Astrocyte of the hippocampus (primary cell): Measurements from ENCODE around the gene PLAGL2.
"Not testable (repeated sequence)": the region's sequence is repeated elsewhere in the genome, so short reads cannot be mapped to it uniquely, and the experiment has no call there.

ENCODE experiments used
- DNase-seq: peaks from one replicate; pipeline ENCODE4 v3.0.0; 2011; ENCODE audit warnings: low read depth, low spot score

The PLAGL2 gene

GRCh38 chr20:32207626-32208498, at the start of gene PLAGL2, which contains the start of gene POFUT1:
PLAGL2 (minus strand) TSS chr20:32207743; CDS start chr20:32202178, 5,565 bp downstream.
POFUT1 (plus strand) TSS chr20:32207880; CDS start chr20:32207942, 62 bp downstream.
- peak; percentile 97 for DNase-seq

- no peak for DNase-seq
These were observed 44.6 kb upstream of the PLAGL2 start for GRCh38 chr20:32252189-32252588.

- DNase-seq: no peak
These were observed 43.9 kb upstream of the PLAGL2 start for GRCh38 chr20:32251470-32251869.

GRCh38 chr20:32249030-32249738, 41.6 kb upstream of the PLAGL2 start:
- DNase-seq: no peak

GRCh38 chr20:32248043-32248442, 40.5 kb upstream of the PLAGL2 start:
- DNase-seq: no peak

GRCh38 chr20:32246208-32246607, 38.7 kb upstream of the PLAGL2 start:
- not testable (repeated sequence) for DNase-seq

- DNase-seq: no peak
These were observed 37.4 kb upstream of the PLAGL2 start for GRCh38 chr20:32244959-32245358.

- DNase-seq: no peak
These were observed 36.7 kb upstream of the PLAGL2 start for GRCh38 chr20:32244150-32244823.

- DNase-seq: no peak
These were observed 34.3 kb upstream of the PLAGL2 start for GRCh38 chr20:32241807-32242206.

GRCh38 chr20:32240205-32240604, 32.7 kb upstream of the PLAGL2 start:
- peak; percentile 7 for DNase-seq

GRCh38 chr20:32238483-32239425, 31.2 kb upstream of the PLAGL2 start:
- no peak for DNase-seq

GRCh38 chr20:32237419-32237818, 29.9 kb upstream of the PLAGL2 start:
- no peak for DNase-seq

GRCh38 chr20:32236819-32237218, 29.3 kb upstream of the PLAGL2 start:
- DNase-seq: no peak

GRCh38 chr20:32236048-32236533, 28.5 kb upstream of the PLAGL2 start:
- no peak for DNase-seq

GRCh38 chr20:32235331-32236047, 27.9 kb upstream of the PLAGL2 start:
- DNase-seq: no peak

GRCh38 chr20:32234135-32234808, 26.7 kb upstream of the PLAGL2 start:
- DNase-seq: no peak

- DNase-seq: no peak
These were observed 25.7 kb upstream of the PLAGL2 start for GRCh38 chr20:32233286-32233685.

GRCh38 chr20:32232326-32232886, 24.9 kb upstream of the PLAGL2 start:
- no peak for DNase-seq

GRCh38 chr20:32231847-32232246, 24.3 kb upstream of the PLAGL2 start:
- DNase-seq: no peak
